IgD-negative memory B cell (primary cell): ENCODE measurements around the gene OR2AG2. TPM values are rescaled to one million over a fixed set of nuclear protein-coding genes. Genes with fewer than 3 reads are reported as not detected.

Experiments
- H3K27ac Mint-ChIP-seq, 3 donors: one replicate each; pipeline ENCODE4 v1.8.0; 2020 to 2022; ENCODE audit warnings: mild to moderate bottlenecking in 3 of 3, mixed read lengths in 3 of 3, moderate library complexity in 1 of 3
- H3K27me3 Mint-ChIP-seq: one replicate; pipeline ENCODE4 v1.8.0; 2021; ENCODE audit warnings: mixed read lengths
- H3K36me3 Mint-ChIP-seq: one replicate; pipeline ENCODE4 v1.8.0; 2020; ENCODE audit warnings: mild to moderate bottlenecking, mixed read lengths
- H3K4me1 Mint-ChIP-seq, 3 donors: one replicate each; pipeline ENCODE4 v1.8.0; 2020 to 2022; ENCODE audit warnings: mixed read lengths in 3 of 3, mild to moderate bottlenecking in 1 of 3
- H3K4me3 Mint-ChIP-seq, 4 donors: one replicate each; pipeline ENCODE4 v1.8.0; 2020 to 2022; ENCODE audit warnings: mild to moderate bottlenecking in 4 of 4, mixed read lengths in 4 of 4, moderate library complexity in 3 of 4
- H3K9me3 Mint-ChIP-seq, 3 donors: one replicate each; pipeline ENCODE4 v1.8.0; 2020 to 2021; ENCODE audit warnings: mixed read lengths in 3 of 3, mild to moderate bottlenecking in 1 of 3
- polyA plus RNA-seq: library from polyadenylated mRNA; unstranded; fragments of 300-500 nt; fragmentation: Illumina TruSeq; gene quantifications from one replicate; pipeline ENCODE4 v1.2.3, GENCODE V29; 2021

Gene OR2AG2
- polyA plus RNA-seq, 1 donor from 2014 or later = not detected

DNA sequence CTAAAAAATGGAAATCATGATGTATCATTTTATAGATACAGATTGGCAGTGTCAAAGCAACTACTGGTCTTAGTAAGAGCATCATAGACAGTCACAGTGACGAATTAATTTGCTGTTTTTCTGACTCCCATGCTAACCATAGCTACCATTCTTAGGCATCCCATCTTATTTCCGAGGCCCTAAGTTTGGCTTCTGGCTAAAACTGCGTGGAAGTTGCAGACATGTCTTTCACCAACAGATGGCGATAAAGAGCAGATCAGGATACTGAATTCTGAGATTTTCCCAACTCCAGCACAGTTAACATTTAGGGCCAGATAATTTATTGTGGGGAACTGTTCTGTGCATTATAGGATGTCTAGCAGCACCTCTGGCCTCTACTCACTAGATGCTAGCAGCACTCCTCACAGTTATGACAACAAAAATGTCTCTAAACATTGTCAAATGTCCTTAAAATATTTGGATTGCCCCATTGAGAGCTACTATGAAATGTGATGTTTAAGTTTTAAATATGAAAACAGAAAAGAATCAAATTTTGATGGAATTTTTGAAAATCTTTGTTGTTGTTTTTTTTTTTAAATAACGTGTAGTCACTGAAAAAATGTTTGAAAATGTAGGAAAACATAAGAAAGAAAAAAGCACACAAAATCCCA, 16.3 kb downstream of the OR2AG2 start:
- no peak overlapping the region for H3K27ac Mint-ChIP-seq

DNA sequence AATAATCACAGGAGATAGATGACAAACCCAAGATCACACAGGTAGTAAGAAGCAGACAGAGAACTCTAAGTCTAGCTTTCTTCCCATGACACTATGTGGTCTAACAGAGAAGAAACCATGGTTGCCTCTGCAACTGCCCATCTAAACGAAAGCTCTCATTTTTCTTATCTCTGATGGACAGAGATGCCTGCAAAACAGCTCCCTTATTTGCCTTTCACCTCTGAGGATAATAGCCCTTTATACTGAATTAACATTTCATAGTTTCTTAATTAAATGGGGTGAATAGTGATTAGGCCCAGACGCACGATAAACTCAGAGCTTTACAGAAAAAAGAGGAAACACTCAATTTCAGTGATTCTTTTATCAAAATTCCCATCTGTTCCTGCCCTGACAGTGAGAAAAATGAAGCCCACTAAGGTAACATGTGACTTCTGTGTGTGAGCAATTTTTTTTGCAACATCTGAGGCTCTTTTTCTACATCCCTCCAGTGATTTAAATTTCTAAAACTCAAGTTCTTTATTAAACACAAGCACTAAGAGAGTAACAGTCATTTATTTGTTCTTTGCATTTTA, 24.6 kb downstream of the OR2AG2 start:
- Mint-ChIP-seq H3K27ac (no peak overlapping the region), H3K27me3 (no peaks in the 10 kb centered on the region), H3K9me3 (no peaks in the 10 kb centered on the region), H3K4me1 (peaks cover 24 to 28% (median 27%) of the 10 kb centered on the region in 3 donors), H3K36me3 (no peaks in the 10 kb centered on the region), H3K4me3 (peak overlapping the region in 1 of 4 donors; percentile 3)

More for the DNA sequence above, 16.3 kb downstream of the OR2AG2 start:
- Mint-ChIP-seq H3K9me3 (no peaks in the 10 kb centered on the region), H3K4me3 (no peak overlapping the region), H3K27me3 (no peaks in the 10 kb centered on the region), H3K36me3 (no peaks in the 10 kb centered on the region), H3K4me1 (peaks cover 0 to 5% (median 1%) of the 10 kb centered on the region in 3 donors)

DNA sequence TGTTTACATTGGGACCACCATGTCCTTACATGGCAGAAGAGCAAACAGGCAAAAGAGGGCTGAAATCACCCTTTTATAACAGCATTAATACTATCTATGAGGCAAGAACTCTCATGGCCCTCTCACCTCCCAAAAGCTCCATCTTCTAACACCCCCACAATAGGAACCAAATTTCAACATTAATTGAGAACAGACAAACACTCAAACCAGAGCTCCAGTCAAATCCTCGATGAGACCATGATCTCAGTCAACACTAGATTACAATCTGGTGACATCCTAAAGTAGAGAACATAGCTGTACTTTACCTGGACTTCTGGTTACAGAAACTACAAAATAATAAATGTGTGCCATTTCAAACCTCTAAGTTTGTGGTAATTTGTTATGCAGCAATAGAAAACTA, 25.1 kb downstream of the OR2AG2 start:
- no peak overlapping the region for H3K27ac Mint-ChIP-seq
- no peak overlapping the region for H3K4me3 Mint-ChIP-seq
- H3K27me3 Mint-ChIP-seq = no peaks in the 10 kb centered on the region
- H3K4me1 Mint-ChIP-seq = peaks cover 30 to 34% (median 32%) of the 10 kb centered on the region in 3 donors
- H3K9me3 Mint-ChIP-seq = no peaks in the 10 kb centered on the region
- no peaks in the 10 kb centered on the region for H3K36me3 Mint-ChIP-seq

DNA sequence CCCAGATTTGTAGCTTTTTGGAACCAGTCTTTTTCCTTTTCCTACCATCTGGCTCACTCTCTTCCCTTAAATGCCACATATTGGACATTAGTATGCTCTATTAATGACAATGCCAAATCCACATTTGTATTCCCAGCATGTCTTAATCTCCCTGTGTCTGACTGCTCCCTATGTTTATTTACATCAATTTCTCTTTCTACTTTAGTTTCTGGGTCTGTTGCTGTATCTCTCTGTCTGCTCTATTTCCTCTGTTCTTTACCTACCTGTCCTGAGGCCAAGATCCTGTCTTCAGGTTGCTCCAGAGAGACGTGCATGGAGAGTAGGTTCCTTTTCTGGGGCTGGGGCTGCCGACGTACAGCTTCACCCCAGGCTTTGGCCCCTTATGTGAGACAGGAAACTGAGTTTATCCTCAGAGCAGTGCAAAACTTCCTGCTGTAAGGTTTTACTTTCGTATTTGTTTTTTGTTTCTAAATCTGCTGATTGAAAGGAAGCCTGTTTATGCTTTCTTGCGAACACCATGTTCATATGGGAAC, 25.6 kb downstream of the OR2AG2 start:
- Mint-ChIP-seq H3K36me3 (no peaks in the 10 kb centered on the region), H3K9me3 (no peaks in the 10 kb centered on the region), H3K4me3 (no peak overlapping the region), H3K4me1 (peaks cover 30 to 35% (median 33%) of the 10 kb centered on the region in 3 donors), H3K27ac (no peak overlapping the region), H3K27me3 (no peaks in the 10 kb centered on the region)

DNA sequence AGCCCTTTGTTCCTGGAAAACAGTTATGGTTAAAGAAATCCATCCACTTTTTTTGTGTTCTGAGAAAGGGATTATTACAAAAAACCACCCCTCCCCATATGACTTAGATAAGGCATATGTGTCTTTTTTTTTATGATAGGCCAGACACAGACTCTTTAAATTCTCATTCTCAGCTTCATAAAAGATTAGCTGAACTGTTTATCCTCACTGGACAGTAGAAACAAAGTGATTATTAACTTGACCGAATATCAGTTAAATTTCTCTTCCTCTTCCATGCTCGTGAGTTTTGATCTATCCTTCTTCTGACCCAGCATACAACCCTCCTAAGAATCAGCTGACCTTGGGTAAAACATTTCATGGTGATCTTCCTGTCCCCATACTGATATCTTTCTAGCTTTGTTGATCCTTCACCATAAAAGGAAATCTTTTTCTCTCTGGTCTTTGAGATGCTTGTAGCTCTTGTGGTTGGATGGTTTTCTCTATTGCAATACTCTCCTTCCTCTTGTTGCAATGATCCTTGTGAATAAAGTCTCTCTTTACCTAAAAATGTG, 26.2 kb downstream of the OR2AG2 start:
- Mint-ChIP-seq H3K4me3 (no peak overlapping the region), H3K27ac (no peak overlapping the region), H3K4me1 (peaks cover 35 to 39% (median 36%) of the 10 kb centered on the region in 3 donors), H3K36me3 (no peaks in the 10 kb centered on the region), H3K27me3 (no peaks in the 10 kb centered on the region), H3K9me3 (no peaks in the 10 kb centered on the region)

DNA sequence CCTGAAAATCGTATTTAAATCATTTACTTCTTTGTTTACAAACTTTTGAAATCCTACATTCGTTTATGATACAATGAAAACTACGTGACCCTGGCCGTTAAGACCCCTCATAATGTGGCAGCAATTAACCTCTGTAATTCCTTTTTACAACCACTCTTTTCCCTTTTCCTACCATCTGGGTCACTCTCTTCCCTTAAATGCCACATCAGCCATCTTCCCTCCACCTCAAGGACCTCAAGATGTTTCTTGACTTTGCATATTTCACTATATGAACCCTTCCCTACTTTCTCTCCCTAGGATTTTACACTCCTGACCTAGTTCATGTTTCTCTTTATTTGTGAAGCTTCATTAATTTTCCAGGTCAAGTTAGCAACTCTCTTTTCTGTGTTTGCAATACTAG, 26.8 kb downstream of the OR2AG2 start:
- Mint-ChIP-seq H3K36me3 (no peaks in the 10 kb centered on the region), H3K9me3 (no peaks in the 10 kb centered on the region), H3K4me1 (peaks cover 35 to 39% (median 37%) of the 10 kb centered on the region in 3 donors), H3K27me3 (no peaks in the 10 kb centered on the region), H3K4me3 (no peak overlapping the region), H3K27ac (no peak overlapping the region)

DNA sequence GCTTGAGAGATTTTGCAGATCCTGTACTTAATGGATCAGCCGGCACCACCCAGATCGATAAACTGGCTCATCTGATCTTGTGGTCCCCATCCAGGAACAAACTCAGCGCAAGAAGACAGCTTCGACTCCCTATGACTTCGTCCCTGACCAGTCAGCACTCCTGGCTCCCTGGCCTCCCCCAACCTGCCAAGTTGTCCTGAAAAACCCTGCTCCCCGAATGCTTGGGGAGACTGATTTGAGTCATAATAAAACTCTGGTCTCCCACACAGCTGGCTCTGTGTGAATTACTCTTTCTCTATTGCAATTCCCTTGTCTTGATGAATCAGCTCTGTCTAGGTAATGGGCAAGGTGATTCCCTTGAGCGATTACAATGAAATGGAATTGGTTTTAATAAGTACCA, 29.5 kb downstream of the OR2AG2 start:
- Mint-ChIP-seq H3K27ac (peak overlapping the region in 2 of 3 donors; percentile 60 to 78), H3K4me1 (peaks cover 40 to 46% (median 45%) of the 10 kb centered on the region in 3 donors), H3K9me3 (no peaks in the 10 kb centered on the region), H3K36me3 (no peaks in the 10 kb centered on the region), H3K4me3 (no peak overlapping the region), H3K27me3 (no peaks in the 10 kb centered on the region)

DNA sequence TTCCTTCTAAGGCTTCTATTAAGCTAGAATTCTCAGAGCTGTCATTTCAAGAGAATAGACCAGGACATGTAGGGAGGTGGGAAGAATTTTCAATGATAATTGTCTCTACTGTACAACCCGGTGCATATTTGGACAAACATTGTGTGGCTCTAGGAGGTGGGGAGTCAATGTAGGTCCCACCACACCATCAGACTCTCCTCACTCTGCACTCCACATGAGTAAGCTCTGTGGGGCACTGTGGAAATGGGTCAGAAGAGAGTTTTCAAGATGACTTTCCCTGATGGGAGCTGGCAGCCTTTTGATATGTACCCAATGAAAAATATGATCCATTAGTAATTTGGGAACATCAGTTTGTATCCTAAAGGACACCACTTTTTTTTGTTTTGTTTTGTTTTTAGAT, 33.2 kb downstream of the OR2AG2 start:
- Mint-ChIP-seq H3K9me3 (no peaks in the 10 kb centered on the region), H3K27me3 (no peaks in the 10 kb centered on the region), H3K27ac (peak overlapping the region in 1 of 3 donors; percentile 82), H3K4me1 (peaks cover 53 to 73% (median 56%) of the 10 kb centered on the region in 3 donors), H3K4me3 (peak overlapping the region in 1 of 4 donors; percentile 40), H3K36me3 (no peaks in the 10 kb centered on the region)

DNA sequence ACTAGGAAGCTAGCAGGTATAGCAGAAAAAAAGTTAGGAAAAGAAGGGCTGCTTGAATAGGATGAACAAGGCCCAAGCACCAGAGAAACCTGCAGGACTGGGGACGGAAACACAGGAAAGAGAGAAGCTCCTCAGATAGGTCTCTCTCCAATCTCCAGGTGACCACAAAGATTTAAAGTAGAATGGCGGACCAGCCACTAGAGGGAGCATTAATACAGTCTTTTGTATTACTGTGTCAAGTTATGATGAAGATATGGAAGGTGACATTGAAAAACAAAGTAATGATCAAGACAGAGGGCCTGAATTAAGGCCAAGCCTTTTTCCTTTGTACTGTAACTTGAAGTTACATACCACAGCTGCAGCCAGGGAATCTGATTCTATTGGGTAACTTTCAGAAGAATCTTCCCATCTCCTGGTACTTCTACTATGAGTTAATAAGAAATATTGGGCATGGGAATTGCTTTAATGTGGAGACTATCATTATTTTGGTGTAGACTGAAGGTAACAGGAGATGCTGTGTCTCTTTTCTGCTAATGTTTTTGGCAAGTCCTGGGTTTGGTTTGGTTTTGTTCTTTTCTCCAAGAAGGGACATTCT, 33.8 kb downstream of the OR2AG2 start:
- Mint-ChIP-seq H3K9me3 (no peaks in the 10 kb centered on the region), H3K27ac (peak overlapping the region; percentile 11 to 82 (median 24)), H3K27me3 (no peaks in the 10 kb centered on the region), H3K36me3 (peaks cover 1% of the 10 kb centered on the region), H3K4me3 (peak overlapping the region in 2 of 4 donors; percentile 2 to 18), H3K4me1 (peaks cover 46 to 69% (median 51%) of the 10 kb centered on the region in 3 donors)

DNA sequence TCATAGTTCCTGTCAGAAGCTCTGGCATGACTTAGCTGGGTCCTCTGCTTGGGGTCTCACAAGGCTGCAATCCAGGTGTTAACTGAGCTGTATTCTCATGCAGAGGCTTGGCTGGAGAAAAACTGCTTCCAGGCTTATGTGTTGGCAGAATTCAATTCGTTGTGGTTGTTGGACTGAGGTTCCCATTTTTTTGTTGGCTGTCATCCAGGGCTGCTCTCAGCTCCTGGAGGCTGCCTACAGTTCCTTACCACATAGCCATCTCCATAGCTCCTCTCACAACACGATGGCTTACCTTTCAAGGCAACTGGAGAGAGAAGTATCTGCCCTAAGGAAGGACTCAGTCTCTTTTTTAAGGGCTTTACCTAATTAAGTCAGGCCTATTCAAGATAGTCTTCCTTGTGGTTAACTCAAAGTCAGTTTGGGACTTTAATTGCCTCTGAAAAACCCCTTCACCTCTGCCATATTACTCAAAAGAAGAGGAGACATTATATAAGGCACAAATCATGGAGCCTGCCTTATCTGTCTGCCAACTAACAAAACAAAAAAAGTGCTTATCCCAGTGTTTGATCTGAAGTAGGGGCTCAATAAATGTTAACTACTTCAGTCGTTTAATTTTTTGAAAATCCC, 35.2 kb downstream of the OR2AG2 start:
- H3K27me3 Mint-ChIP-seq = no peaks in the 10 kb centered on the region
- H3K4me3 Mint-ChIP-seq = no peak overlapping the region
- peak overlapping the region; percentile 49 to 82 (median 59) for H3K27ac Mint-ChIP-seq
- peaks cover 4% of the 10 kb centered on the region for H3K36me3 Mint-ChIP-seq
- H3K9me3 Mint-ChIP-seq = no peaks in the 10 kb centered on the region
- peaks cover 33 to 55% (median 37%) of the 10 kb centered on the region in 3 donors for H3K4me1 Mint-ChIP-seq

DNA sequence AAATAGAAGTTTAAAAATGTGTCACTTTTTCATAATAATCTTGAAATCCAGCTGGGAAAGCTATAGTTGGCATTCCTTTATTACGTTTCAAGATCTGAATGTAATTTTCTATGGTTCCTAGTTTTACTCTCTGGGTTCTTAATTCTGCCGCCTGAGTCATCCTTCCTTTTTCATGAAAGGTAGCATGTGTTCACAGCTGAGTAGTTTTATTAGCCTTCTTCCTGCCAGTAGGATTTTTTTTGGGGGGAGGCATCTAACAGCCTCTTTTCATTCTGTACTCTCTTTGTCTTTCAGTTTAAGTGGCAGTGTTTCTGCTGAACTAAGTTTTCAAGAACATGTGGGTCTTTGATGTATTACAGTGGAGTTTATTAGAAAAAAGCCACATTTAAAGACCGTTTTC, 36.5 kb downstream of the OR2AG2 start:
- Mint-ChIP-seq H3K27ac (peak overlapping the region; percentile 49 to 93 (median 87)), H3K27me3 (no peaks in the 10 kb centered on the region), H3K4me1 (peaks cover 28 to 50% (median 33%) of the 10 kb centered on the region in 3 donors), H3K9me3 (no peaks in the 10 kb centered on the region), H3K36me3 (peaks cover 6% of the 10 kb centered on the region), H3K4me3 (peak overlapping the region in 1 of 4 donors; percentile 10)

DNA sequence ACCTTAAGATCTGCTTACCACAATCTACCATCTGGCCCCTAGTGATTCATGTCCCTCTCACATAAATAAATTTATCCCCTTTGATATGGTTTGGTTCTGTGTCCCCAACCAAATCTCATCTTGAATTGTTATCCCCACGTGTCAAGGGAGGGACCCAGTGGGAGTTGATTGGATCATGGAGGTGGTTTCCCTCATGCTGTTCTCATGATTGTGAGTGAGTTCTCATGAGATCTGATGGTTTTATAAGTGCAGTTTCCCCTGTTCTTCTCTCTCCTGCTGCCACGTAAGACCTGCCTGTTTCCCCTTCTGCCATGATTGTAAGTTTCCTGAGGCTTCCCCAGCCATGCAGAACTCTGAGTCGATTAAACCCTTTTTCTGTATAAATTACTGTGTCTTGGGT, 37.2 kb downstream of the OR2AG2 start:
- Mint-ChIP-seq H3K9me3 (no peaks in the 10 kb centered on the region), H3K27ac (peak overlapping the region; percentile 49 to 93 (median 87)), H3K4me1 (peaks cover 27 to 49% (median 29%) of the 10 kb centered on the region in 3 donors), H3K36me3 (peaks cover 6% of the 10 kb centered on the region), H3K4me3 (peak overlapping the region in 2 of 4 donors; percentile 39 to 72), H3K27me3 (no peaks in the 10 kb centered on the region)

DNA sequence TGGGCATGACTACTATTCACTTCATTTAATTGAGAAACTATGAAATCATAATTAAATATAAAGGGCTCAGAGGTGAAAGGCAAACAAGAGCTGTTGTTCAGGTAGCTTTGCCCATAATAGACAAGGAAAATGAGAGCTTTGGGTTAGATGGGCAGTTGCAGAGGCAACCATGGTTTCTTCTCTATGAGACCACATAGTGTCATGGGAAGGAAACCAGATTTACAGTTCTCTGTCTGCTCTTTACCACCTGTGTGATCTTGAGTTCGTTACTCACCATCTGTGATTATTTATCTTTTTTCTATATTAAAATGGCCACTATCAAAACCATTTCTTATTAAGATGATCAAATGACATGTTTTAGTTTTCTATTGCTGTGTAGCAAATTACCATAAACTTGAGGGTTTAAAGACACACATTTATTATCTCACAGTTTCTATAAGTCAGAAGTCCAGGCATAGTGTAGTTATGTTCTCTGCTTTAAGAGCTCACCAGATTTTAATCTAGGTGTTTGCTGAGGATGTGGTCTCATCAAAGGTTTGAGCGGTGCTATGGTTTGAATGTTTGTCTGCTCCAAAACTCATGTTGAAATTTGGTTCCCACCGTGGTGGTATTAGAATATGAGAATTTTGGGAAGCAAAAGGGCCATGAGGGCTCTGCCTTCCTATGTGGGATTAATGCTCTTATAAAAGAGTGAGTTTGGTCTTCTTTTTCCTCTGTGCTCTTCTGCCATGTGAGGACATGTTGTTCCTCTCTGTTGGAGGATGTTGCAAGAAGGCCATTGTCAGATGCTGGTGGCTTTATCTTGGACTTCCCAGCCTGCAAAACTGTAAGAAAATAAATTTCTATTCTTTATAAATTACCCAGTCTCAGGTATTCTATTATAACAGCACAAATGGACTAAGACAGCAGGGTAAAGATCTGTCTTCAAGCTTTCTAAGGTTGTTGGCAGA, 38.2 kb downstream of the OR2AG2 start:
- Mint-ChIP-seq H3K4me1 (peaks cover 29 to 51% (median 32%) of the 10 kb centered on the region in 3 donors), H3K36me3 (peaks cover 6% of the 10 kb centered on the region), H3K27me3 (no peaks in the 10 kb centered on the region), H3K27ac (peak overlapping the region in 2 of 3 donors; percentile 87 to 93), H3K9me3 (no peaks in the 10 kb centered on the region), H3K4me3 (no peak overlapping the region)
